GM23338 (cell line): ENCODE data around the gene PXDN. TPM values are rescaled to one million over a fixed set of nuclear protein-coding genes. Genes with fewer than 3 reads are reported as not detected.

Source experiments
- ATAC-seq: fragments of 200-7000 bp; cut with Tn5 transposase; 3 replicates; pipeline ENCODE4 v1.9.1; 2020
- DNase-seq: peaks from one replicate; pipeline ENCODE4 v3.0.0-alpha.2; 2015; ENCODE audit warnings: low spot score
- H2AFZ ChIP-seq: fragments of 200-600 bp; sonication (generic); 2 replicates; pipeline ENCODE4 v1.8.0; 2016; ENCODE audit warnings: antibody characterized with exemption, mild to moderate bottlenecking, moderate library complexity
- H3F3A ChIP-seq: fragments of 200-600 bp; sonication (generic); replicated peaks from 2 replicates; pipeline ENCODE4 v1.8.0; 2017; ENCODE audit warnings: antibody characterized with exemption, mixed run types, low read depth
- H3K27ac ChIP-seq: fragments of 200-600 bp; sonication (generic); 2 replicates; pipeline ENCODE4 v1.6.1; 2016; ENCODE audit warnings: low read depth
- H3K27me3 ChIP-seq: fragments of 200-600 bp; sonication (generic); 2 replicates; pipeline ENCODE4 v1.8.0; 2016; ENCODE audit warnings: mild to moderate bottlenecking, mixed run types, moderate library complexity; ENCODE audit not compliant: insufficient read depth
- H3K36me3 ChIP-seq: fragments of 200-600 bp; sonication (generic); 2 replicates; pipeline ENCODE4 v1.8.0; 2016; ENCODE audit warnings: mild to moderate bottlenecking; ENCODE audit not compliant: insufficient read depth
- H3K4me1 ChIP-seq: fragments of 200-600 bp; sonication (generic); 2 replicates; pipeline ENCODE4 v1.8.0; 2016; ENCODE audit warnings: mild to moderate bottlenecking, moderate library complexity; ENCODE audit not compliant: insufficient read depth
- H3K4me2 ChIP-seq: fragments of 200-600 bp; sonication (generic); 2 replicates; pipeline ENCODE4 v1.7.1; 2017; ENCODE audit warnings: mixed run types
- H3K4me3 ChIP-seq: fragments of 200-600 bp; sonication (generic); 2 replicates; pipeline ENCODE4 v1.6.1; 2016; ENCODE audit warnings: mixed run types
- H3K79me2 ChIP-seq: fragments of 200-600 bp; sonication (generic); replicated peaks from 2 replicates; pipeline ENCODE4 v1.8.0; 2017; ENCODE audit warnings: mild to moderate bottlenecking; ENCODE audit not compliant: insufficient read depth
- H3K9me2 ChIP-seq: fragments of 200-600 bp; sonication (generic); 2 replicates; pipeline ENCODE4 v1.8.0; 2017; ENCODE audit not compliant: insufficient read depth
- H4K20me1 ChIP-seq: fragments of 200-600 bp; sonication (generic); replicated peaks from 2 replicates; pipeline ENCODE4 v1.8.0; 2017; ENCODE audit warnings: mild to moderate bottlenecking; ENCODE audit not compliant: insufficient read depth
- H3K27ac Mint-ChIP-seq: 2 replicates; pipeline ENCODE4 v1.8.0; 2020; ENCODE audit warnings: inconsistent platforms, mild to moderate bottlenecking, moderate library complexity, mixed read lengths
- H3K27me3 Mint-ChIP-seq: 3 replicates; pipeline ENCODE4 v1.8.0; 2022; ENCODE audit warnings: low read depth, mild to moderate bottlenecking, moderate library complexity, mixed read lengths, inconsistent platforms; ENCODE audit not compliant: insufficient read depth, poor library complexity
- H3K36me3 Mint-ChIP-seq: 3 replicates; pipeline ENCODE4 v1.8.0; 2021; ENCODE audit warnings: low read depth, mild to moderate bottlenecking, inconsistent platforms, moderate library complexity, mixed read lengths
- H3K4me1 Mint-ChIP-seq: 3 replicates; pipeline ENCODE4 v1.8.0; 2020; ENCODE audit warnings: mild to moderate bottlenecking, inconsistent platforms, mixed read lengths
- H3K4me3 Mint-ChIP-seq: 3 replicates; pipeline ENCODE4 v1.8.0; 2021; ENCODE audit warnings: moderate library complexity, mild to moderate bottlenecking, inconsistent platforms, mixed read lengths
- H3K9me3 Mint-ChIP-seq: 3 replicates; pipeline ENCODE4 v1.8.0; 2020; ENCODE audit warnings: moderate library complexity, mild to moderate bottlenecking, inconsistent platforms, mixed read lengths
- EZH2 ChIP-seq: fragments of 200-600 bp; sonication (generic); IDR thresholded peaks from one replicate; pipeline ENCODE4 v1.8.0; 2017; ENCODE audit warnings: antibody characterized with exemption, mild to moderate bottlenecking, low read depth; ENCODE audit not compliant: unreplicated experiment
- EZH2phosphoT487 ChIP-seq: fragments of 200-600 bp; sonication (generic); IDR thresholded peaks from one replicate; pipeline ENCODE4 v1.8.1; 2018; ENCODE audit warnings: antibody characterized with exemption; ENCODE audit not compliant: unreplicated experiment
- ZNF462 ChIP-seq: fragments of 250-450 bp; sonication (Bioruptor Pico); IDR thresholded peaks from 2 replicates; pipeline ENCODE4 v1.5.0; 2020; ENCODE audit warnings: mild to moderate bottlenecking, moderate library complexity
- polyA plus RNA-seq: library from polyadenylated mRNA; unstranded; fragments of >200 nt; fragmentation: Nextera tagmentation; extraction: Ambion mirVana; gene quantifications from 2 replicates; pipeline ENCODE4 v1.2.1, GENCODE V29; 2016
- total RNA-seq: library from RNA; depleted of rRNA; stranded (reverse); fragments of >200 nt; shearing (Covaris generic); gene quantifications from 2 replicates; pipeline ENCODE4 v1.2.3, GENCODE V29; 2014

PXDN gene
- total and polyA plus RNA-seq, 2 experiments from 2014 or later = 42.2 to 225 TPM

DNA sequence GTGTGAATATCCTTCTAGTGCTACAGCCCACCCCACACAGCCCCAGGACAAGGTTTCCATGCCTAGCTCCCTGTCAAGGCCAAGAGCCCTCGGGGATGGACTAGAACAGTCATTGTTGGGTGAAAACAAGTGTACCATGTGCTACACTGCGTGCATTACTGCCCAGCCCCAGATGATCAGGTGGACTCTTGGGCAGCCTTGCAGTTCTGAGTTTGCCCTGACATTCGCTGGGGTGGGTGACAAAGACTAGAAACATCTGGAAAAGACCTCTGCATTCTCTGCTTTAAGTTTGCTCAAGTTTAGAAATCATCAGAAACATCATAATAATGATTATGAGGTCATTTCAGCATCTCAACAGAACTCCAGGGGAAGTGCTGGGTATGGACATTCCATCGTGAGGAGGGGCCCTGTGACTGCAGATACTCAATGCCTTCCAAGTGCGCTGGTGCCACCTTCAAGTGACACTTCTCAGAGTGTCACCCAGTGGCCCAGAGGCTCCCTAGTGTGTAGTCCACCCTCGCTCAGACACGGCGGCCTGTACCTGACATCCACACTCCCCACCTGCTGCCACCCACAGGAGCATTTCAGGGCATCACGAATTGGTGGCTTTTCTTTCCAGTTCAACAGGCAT is 5.3 kb upstream of the PXDN start (continued):
- TF ChIP-seq ZNF462 (CRISPR knock-in tag) = no peak

- peaks cover 8% of the 10 kb centered on the region for H3K4me1 ChIP-seq
Measured at GRCh38 chr2:1748741-1749488, 4.6 kb upstream of the PXDN start.

More at GRCh38 chr2:1748741-1749488, 4.6 kb upstream of the PXDN start:
- ATAC-seq = no peak
- no peak overlapping the region for H3K27ac ChIP-seq
- Mint-ChIP-seq H3K27ac (no peak overlapping the region), H3K36me3 (peaks cover 18% of the 10 kb centered on the region), H3K4me1 (peaks cover 10% of the 10 kb centered on the region), H3K9me3 (peaks cover 12% of the 10 kb centered on the region), H3K27me3 (peaks cover 26% of the 10 kb centered on the region), H3K4me3 (no peak overlapping the region)
- H3K79me2 ChIP-seq = no peaks in the 10 kb centered on the region
- H3K9me2 ChIP-seq = no peaks in the 10 kb centered on the region
- no peak overlapping the region for H3K4me3 ChIP-seq
- H3K27me3 ChIP-seq = peaks cover 43% of the 10 kb centered on the region
- H3K4me2 ChIP-seq = no peak overlapping the region
- TF ChIP-seq EZH2phosphoT487 (no peak), ZNF462 (CRISPR knock-in tag) (no peak), EZH2 (no peak)
- DNase-seq = no peak
- H3F3A ChIP-seq = no peaks in the 10 kb centered on the region
- no peaks in the 10 kb centered on the region for H3K36me3 ChIP-seq
- H2AFZ ChIP-seq = no peak overlapping the region
- no peaks in the 10 kb centered on the region for H4K20me1 ChIP-seq
